AG04449 (cell line): ENCODE data around the gene GPR52.

Experiments used
- CTCF ChIA-PET: fragments of 350-600 bp; formaldehyde crosslinking; extraction: SDS; loops from one replicate; lab custom pipeline; 2021; ENCODE audit warnings: antibody characterized with exemption; lab: Yijun Ruan, JAX
- POLR2A ChIA-PET: fragments of 400-600, 350-600 bp; formaldehyde crosslinking; extraction: SDS; loops from one replicate; lab custom pipeline; 2020; ENCODE audit warnings: antibody characterized with exemption, inconsistent platforms; lab: Yijun Ruan, JAX
- DNase-seq: peaks from one replicate; pipeline ENCODE4 v3.0.0-alpha.2; 2010; ENCODE audit warnings: low read depth, low spot score
- H3K4me3 ChIP-seq: 2 replicates; pipeline ENCODE4 v1.5.1; 2011; ENCODE audit warnings: low read depth, mild to moderate bottlenecking, control low read depth, low read length
- TF ChIP-seq, protein P1 (sequence below): IDR thresholded peaks from one replicate; pipeline ENCODE4 v1.5.1; 2011; ENCODE audit warnings: mild to moderate bottlenecking, moderate library complexity, low read length, control low read depth, inconsistent platforms; ENCODE audit not compliant: insufficient read depth; ENCODE audit errors: missing control alignments

The GPR52 gene

DNA sequence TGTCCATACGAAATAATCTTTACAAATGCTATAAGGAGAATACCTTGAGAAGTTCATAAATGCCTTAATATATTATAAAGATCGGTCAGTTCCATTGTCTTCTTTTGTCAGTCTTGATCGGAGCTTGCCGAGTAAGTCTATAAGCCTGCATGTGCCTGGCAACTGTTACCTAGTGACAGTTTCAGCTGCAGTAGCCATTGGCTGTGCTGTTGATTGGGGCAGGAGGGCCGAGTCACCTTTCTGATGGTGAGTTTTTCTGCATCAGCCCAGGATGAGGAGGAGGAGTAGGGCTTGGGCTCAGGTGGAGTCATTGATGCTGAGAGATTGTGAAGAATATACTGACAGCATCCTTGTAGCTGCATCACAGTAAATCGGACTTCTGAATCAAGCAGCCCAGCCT lies 1.9 kb upstream of the GPR52 start:
- no peak for DNase-seq
- POLR2A ChIA-PET, result no interaction called here
- CTCF ChIA-PET, result no interaction called here

DNA sequence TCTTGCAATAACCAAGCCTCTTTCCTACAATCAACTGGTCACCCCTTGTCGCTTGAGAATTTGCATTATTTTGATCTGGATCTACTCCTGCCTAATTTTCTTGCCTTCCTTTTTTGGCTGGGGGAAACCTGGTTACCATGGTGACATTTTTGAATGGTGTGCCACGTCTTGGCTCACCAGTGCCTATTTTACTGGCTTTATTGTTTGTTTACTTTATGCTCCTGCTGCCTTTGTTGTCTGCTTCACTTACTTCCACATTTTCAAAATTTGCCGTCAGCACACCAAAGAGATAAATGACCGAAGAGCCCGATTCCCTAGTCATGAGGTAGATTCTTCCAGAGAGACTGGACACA lies 743 bp downstream of the GPR52 start:
- CTCF ChIA-PET, result no interaction called here
- H3K4me3 ChIP-seq, result no peak overlapping the region
- DNase-seq, result no peak
- TF ChIP-seq, protein P1, sequence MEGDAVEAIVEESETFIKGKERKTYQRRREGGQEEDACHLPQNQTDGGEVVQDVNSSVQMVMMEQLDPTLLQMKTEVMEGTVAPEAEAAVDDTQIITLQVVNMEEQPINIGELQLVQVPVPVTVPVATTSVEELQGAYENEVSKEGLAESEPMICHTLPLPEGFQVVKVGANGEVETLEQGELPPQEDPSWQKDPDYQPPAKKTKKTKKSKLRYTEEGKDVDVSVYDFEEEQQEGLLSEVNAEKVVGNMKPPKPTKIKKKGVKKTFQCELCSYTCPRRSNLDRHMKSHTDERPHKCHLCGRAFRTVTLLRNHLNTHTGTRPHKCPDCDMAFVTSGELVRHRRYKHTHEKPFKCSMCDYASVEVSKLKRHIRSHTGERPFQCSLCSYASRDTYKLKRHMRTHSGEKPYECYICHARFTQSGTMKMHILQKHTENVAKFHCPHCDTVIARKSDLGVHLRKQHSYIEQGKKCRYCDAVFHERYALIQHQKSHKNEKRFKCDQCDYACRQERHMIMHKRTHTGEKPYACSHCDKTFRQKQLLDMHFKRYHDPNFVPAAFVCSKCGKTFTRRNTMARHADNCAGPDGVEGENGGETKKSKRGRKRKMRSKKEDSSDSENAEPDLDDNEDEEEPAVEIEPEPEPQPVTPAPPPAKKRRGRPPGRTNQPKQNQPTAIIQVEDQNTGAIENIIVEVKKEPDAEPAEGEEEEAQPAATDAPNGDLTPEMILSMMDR, result no peak
- POLR2A ChIA-PET, result no interaction called here

More for the DNA sequence above, 1.9 kb upstream of the GPR52 start:
- H3K4me3 ChIP-seq, result no peak overlapping the region
- TF ChIP-seq, protein P1, result no peak

DNA sequence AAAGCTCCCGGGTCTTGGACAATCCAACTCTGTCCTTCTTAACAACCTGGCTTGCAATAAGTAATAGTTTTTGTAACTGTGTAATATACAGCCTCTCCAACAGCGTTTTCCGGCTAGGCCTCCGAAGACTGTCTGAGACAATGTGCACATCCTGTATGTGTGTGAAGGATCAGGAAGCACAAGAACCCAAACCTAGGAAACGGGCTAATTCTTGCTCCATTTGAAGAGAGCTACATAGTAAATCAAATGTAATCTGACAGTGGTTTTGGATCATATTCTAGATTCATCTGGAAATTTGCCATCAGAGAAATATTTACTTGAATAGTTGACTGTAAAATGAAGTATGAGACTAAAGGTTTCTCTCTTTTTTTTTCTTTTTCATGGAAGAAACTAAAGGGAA lies 1.2 kb downstream of the GPR52 start:
- DNase-seq, result no peak
- H3K4me3 ChIP-seq, result no peak overlapping the region
- TF ChIP-seq, protein P1, result no peak
- ChIA-PET CTCF (no interaction called here), POLR2A (no interaction called here)

DNA sequence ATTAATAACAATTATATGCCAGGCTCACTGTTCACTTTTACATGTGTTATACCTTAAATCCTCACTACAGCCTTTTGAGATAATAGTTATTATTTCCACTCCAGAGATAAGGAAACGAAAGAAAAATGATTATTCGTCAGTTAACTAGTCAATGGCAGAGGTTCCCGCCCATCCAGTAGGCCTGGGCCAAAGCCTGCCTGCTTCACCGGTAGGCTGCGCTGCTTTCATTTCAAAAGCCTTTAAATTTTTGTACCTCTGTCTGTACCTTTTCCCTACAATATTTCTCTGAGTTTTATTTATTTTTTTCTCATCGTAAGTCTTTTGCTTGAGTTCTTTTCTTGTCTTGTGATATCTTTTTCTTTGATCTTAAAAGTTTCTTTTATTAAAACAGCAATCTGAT lies 3.6 kb downstream of the GPR52 start:
- CTCF ChIA-PET, result interaction anchor here (1.6 kb wide), 1 partner anchor 10 kb away, joined by 4 read pairs; no protein-coding TSS in a partner anchor
- no peak for DNase-seq
- TF ChIP-seq, protein P1, result no peak
- no peak overlapping the region for H3K4me3 ChIP-seq
- POLR2A ChIA-PET, result no interaction called here

DNA sequence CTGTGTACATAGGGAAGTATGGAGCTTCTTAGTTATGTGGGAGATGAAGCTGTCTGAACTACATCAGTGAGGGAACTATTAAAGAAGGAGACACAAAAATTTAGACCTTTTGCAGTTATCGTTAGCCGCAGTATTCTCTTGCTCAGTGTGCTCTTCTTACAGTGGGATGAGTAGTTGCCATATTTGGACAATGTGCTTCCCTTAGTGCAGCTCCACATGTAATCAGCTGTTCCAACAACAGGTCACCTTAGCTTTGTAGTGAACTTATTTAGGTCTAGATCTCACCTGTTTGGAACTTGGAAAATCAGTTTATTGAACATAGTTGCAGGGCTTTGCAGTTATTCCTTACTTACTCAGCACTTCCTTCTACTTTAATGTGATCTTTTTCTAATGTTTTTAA lies 18.1 kb downstream of the GPR52 start:
- POLR2A ChIA-PET, result no interaction called here
- no peak overlapping the region for H3K4me3 ChIP-seq
- no peak for DNase-seq
- CTCF ChIA-PET, result no interaction called here
- TF ChIP-seq, protein P1, result no peak

DNA sequence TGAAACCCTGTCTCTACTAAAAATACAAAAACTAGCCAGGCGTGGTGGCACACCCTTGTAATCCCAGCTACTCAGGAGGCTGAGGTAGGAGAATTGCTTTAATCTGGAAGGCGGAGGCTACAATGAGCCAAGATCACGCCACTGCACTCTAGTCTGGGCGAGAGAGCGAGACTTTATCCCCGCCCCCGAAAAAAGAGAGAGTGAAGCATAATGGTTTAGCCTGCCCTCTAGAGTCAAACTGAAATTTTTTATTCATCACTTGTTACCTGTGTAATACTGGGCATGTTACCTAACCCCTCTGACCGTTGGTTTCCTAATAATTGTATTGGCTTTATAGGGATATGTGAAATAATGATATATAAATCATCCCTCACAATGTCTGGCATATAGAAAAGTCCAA lies 18.8 kb downstream of the GPR52 start:
- no peak for DNase-seq
- TF ChIP-seq, protein P1, result no peak
- H3K4me3 ChIP-seq, result no peak overlapping the region
- ChIA-PET POLR2A (no interaction called here), CTCF (no interaction called here)
